GM19035 (cell line): ENCODE measurements around the gene ELN.
"Not testable (repeated sequence)": the region's sequence is repeated elsewhere in the genome, so short reads cannot be mapped to it uniquely, and the experiment has no call there.

Experiments used
- ATAC-seq: cut with Tn5 transposase; IDR thresholded peaks from one replicate; pipeline ENCODE4 v1.9.1; 2021; ENCODE audit not compliant: unreplicated experiment

ELN gene

DNA sequence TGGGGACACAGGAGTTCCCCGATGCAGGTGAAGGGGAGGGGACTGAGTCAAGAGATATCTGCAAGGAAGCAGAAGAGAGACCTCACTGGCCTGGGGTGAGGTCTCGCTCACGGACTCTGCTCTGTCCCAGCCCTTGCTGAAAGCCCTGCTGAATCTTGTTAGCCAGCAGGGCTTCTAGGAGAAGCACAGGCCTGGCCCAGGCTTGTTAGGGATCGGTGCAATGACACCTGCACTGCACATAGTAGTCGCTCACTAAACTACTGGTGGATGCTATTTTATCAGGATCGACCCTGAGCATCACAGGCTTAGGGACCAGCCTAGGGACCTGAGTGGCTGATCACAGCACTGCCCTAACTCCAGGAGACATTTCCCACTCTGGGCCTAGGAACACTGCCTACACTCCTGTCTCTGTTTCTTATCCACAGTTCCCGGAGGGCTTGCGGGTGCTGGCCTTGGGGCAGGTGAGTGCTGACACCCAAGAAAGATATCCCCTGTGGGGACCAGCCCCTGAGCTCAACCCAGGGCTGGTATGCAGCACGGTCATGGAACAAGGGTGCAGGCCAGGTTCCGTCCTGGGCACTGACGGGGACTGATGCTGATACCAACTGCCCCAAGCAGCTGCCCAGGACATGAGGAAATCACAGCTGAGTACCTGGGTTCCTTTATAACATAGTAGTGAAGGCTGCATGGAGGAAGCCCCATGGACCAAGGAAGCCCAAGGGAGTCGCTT lies 13.0 kb downstream of the ELN start:
- no peak for ATAC-seq

DNA sequence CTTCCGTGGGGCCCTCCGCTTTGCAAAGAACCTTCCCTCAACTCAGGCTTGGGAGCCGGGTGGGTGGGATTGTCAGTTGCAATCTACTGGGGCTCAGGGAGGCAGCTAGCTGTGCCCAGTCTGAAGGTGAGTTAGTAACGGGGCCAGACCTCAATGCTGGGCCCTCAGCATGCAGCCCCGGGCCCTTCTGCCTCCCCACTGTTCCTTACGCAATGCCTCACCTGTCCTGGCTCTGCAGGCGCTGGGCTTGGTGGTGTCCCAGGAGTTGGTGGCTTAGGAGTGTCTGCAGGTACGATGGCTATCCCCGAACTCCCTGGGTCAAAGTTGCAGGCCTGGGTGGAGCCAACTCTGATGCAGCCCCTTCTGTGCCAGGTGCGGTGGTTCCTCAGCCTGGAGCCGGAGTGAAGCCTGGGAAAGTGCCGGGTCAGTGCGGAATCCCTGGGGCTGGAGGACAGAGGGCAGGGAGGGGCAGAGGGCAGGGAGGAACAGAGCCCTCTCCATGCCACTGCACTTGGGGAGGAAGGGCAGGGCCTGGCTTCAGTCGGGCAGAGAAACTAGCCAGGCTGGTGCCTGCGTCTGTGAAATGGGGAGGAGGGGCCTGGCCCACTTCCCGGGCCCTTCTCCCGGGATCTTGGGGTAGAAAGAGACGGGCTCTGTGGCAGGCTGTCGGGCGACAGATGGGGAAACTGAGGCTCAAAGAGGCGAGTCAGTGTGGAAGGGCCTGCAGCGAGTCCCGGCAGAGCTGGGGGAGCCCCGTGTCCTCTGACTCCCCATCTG lies 15.0 kb downstream of the ELN start:
- no peak for ATAC-seq

DNA sequence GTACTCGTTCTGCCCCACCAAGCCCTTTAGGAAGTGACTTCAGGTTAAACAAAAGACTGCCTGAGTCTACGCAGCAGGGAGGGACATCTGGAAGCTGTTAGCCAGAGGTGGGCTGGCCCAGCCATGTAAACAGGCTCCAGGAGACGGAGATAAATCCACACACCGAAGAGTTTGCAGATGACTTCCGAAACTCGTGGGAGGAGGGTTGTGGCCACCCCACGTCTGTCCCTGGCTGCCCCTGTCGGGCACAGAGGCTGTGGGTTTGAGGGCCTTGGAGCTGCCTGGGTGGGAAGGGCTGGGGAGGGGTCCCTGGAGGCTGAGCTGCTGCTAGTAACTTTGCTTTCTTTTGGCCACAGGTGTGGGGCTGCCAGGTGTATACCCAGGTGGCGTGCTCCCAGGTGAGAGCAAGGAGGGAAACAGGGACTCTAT lies 15.6 kb downstream of the ELN start:
- no peak for ATAC-seq

DNA sequence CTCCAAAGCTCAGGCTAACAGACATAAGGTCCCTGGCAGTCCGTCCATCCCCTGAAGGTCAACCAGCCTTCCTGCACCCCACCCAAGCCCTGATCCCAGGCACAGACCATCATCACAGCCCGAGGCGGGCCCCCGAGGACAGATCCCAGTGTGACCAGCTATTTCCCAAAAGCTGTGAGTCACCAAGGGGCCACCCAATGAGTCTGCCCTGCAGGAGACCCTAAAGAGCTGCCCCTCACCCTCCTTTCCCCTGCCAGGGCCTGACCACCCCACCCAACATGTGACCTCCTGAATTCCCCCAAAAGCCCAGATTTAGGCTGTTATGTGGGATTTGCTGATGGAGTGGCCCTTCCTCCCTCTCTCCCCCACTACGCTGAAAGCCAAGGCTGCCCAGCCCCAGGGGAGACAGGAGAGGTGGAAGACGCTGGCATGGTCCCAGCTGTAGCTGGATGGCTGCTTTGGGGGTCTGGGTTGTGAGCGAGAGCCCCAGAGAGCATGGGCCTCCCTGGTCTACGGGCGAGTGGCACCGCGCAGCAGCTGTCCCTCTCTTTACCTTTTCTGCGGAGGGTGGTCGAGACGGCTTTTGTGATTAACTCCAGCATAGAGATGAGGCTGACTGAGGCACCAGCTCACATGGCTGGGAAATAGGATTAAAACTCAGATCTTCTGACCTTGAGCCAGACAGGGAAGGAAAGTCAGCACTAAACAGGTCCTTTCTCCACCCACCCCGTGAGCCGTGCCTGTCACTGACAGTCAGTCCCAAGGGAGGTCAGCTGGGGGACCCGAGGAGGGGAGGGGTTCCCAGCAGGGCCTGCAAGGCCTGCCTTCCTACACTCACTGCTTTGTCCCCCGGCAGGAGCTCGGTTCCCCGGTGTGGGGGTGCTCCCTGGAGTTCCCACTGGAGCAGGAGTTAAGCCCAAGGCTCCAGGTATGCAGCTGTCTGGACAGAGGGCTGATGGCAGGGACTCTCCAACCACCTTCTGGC lies 16.7 kb downstream of the ELN start:
- no peak for ATAC-seq

DNA sequence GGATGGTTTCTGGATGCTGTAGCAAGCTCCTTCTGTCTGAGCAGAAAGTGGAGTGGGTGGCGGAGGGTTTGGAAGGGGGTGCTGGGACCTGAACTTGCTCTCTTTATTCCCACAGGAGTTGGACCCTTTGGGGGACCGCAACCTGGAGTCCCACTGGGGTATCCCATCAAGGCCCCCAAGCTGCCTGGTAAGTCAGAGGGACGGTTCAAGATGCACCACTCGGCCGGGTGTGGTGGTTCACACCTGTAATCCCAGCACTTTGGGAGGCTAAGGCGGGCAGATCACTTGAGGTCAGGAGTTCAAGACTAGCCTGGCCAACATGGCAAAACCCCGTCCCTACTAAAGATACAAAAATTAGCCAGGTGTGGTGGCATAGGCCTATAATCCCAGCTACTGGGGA lies 18.6 kb downstream of the ELN start:
- ATAC-seq: not testable (repeated sequence)

DNA sequence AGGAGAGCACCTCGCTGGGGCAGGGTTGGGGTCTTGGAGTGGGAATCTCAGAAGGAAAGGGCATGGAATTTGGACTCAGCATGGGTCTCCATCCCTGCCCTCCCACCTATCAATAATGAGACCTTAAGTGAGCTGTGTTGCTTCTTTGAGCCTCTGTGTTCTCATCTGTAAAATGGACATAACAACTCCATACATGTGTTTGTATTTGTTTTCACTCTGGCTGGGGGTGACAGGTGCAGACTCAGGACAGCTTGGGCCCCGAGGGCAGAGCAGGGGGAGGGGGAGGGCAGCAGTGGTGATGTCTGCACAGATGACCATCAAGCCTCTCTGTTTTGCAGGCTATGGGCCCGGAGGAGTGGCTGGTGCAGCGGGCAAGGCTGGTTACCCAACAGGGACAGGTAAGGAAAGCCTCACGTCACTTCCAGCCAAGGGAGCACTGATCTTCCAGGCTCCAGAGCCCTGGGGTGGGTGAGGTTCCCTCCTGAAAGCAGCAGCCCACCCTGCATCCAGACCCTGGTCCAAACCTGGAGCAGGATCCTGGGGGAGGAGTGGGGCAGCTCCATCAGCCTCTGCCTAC lies 19.9 kb downstream of the ELN start:
- no peak for ATAC-seq

DNA sequence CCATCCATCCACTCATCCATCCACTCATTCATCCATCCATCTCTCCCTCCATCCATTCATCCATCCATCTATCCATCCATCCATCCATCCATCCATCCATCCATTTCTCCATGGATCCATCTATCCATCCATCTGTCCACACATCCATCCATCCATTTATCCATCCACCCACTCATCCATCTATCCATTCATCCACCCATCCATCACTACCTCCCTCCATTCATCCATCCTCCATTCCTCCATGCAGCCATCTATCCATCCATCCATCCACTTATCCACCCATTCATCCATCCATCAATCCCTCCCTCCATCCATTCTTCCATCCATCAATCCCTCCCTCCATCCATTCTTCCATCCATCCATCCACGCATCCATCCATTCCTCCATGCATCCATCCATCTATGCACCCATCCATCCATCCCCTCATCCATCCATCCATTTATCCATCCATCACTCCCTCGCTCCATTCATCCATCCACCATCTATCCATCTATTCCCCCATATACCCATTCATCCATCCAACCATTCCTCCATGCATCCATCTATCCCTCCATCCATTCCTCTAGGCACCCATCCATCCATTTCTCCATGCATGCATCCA lies 21.1 kb downstream of the ELN start:
- ATAC-seq: no peak

DNA sequence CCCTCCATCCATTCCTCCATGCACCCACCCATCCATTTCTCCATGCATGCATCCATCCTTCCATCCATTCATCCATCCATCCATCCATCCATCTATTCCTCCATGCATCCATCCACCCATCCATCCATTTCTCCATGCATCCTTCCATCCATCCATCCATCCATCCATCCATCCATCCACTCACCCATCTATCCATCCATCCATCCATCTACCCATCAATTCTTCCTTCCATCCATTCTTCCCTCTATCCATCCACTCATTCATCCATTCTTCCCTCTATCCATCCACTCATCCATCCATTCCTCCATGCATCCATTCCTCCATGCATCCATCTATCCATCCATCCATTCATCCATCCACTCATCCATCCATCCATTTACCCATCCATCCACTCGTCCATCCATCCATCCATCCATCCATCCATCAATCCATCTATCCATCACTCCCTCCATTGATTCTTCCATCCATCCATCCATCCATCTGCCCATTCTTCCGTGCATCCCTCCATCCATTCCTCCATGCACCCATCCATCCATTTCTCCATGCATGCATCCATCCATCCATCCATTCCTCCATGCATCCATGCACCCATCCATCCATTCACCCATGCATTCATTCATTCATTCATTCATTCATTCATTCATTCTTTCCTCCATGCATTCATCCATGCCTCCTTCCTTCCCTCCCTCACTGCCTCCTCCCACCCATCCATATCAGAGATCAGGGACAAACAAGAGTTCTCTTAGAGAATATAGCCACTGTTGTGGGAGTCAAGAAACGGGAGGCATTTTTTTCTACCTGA lies 22.2 kb downstream of the ELN start:
- no peak for ATAC-seq

DNA sequence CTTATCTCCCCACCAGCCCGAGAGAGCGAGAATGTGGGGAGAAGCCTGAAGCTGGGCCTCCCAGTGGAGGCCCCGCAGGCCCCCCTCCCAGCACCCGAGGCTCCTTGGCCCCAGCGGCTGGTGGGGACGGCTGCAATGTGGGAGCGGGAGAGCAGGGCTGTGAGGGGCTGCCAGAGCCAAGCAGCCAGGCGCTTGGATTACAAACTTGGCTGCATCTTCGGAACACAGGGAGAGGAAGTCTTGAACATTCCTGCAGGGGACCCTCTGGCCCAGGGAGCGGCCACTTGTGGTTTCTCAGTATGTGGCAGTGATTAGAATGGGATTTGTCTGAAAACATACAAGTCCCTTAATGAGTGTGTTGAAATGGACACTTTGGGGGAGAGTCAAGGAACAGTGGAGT lies 23.2 kb downstream of the ELN start:
- ATAC-seq: no peak

DNA sequence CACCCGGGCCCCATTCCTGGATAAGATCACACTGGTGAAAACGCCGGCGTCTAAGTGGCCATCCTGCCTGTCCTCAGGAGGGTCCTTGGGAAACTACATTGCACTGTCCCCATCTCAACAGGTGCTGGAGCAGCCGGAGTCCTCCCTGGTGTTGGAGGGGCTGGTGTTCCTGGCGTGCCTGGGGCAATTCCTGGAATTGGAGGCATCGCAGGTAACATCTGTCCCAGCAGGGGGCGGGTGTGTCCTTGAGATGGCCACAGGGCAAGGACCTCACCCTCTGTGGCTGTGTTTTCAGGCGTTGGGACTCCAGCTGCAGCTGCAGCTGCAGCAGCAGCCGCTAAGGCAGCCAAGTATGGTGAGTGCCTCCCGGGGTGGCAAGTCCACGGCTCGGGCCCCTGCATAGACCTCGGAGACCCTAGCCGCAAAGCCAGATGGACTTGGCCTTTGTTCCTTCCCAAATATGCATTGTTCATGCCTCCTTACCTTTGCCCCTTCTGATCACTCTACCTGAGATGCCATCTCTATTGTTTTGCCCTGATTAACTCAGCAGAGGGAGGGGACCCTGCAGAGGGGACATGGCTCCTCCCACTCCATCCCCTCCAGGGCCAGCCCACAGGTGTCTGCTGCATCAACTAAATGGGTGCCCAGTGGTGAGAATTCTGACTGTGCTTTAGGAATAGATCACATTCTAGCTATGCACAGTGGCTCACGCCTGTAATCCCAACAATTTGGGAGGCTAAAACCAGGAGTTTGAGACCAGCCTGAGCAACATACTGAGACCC lies 23.8 kb downstream of the ELN start:
- ATAC-seq: no peak

DNA sequence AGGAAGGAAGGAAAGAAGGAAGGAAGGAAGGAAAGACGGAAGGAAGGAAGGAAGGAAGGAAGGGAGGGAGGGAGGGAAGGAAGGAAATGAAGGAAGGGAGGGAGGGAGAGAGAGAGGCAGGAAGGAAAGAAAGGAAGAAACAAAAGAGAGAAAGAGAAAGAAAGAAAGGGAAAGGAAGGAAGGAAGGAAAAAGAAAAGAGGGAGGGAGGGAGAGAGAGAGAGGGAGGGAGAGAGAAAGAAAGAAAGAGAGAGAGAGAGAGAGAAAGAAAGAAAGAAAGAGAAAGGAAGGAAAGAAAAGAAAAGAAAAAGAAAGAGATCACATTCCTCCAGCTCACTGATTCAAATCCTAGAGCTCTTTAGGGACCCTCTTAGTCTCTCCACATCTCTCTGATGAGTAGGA lies 24.7 kb downstream of the ELN start:
- no peak for ATAC-seq

DNA sequence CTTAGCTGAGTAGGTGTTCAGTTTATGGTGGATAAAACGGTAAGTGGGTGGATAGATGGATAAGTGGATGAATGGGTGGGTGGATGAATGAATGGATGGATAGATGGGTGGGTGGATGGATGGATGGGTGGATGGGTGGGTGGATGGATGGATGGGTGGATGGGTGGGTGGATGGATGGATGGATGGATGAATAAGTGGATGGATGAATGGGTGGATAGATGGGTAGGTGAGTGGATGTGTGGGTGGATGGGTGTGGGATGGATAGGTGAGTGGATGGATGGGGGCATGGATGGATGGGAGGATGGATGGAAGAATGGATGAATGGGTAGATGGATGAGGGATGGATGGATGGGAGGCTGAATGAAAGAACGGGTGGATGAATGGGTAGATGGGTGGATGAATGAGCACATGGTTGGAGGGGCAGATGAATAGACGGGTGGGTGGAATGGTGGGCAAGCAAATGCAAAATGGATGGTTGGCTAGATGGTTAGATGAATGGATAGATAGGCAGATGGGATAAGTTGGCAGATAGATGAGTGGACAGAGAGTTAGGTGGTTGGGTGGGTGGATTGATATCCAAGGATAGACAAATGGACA lies 25.7 kb downstream of the ELN start:
- no peak for ATAC-seq

DNA sequence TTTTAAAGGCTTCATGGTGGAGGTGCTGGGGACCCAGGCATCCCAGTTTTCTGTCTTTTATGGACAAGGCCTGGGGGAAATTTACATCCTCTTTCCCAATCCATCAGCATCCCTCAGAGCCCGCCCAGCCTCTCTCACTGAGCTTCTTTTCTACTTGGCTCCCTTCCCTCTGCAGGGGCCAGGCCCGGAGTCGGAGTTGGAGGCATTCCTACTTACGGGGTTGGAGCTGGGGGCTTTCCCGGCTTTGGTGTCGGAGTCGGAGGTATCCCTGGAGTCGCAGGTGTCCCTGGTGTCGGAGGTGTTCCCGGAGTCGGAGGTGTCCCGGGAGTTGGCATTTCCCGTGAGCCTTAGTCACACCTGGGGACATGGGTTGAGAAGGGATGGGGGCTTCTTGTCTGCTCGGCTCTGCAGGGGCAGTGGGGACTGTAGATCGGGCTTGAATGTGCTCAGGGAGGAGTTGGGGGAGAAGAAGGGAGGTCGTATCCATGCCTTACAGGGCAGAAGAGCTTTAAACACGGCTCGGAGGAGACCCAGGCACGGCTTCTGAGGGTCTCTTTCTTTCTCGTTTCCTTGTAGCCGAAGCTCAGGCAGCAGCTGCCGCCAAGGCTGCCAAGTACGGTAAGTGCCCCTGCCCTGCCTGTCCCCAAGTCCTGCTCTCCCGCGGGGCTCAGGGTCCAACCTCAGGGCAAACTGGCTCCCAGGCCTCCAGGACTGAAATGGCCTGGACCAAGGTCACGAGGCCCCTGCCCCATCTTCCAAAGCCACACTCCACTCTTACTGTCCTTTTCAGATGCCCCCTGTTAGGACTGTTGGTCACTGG lies 28.3 kb downstream of the ELN start:
- ATAC-seq: no peak

DNA sequence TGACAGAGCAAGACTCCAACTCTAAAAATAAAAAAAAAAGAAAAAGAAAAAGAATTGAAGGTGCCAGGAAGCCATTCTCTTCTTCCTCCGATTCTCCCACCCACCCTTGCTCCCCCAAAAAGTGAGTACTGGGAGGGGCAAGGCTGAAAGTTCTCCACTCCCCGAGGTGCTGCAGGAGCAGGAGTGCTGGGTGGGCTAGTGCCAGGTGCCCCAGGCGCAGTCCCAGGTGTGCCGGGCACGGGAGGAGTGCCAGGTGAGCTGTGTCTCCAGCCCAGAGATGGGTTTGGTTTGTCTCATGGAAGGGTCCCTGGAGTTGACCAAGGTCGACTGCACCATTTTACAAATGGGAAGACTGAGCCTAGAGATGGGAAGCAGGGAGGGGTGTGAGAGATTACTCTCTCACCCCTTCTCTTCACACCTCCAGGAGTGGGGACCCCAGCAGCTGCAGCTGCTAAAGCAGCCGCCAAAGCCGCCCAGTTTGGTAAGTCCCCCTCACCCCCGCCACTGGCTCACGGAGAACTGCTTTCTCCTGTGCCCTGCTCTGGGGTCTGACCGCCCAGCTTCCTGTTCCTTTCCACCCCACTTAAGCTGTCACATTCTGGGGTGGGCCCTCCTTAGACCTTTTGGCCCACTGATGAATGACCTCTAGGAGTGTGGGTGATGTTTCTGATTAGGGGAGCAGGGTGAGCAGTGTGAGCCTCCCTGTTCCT lies 29.4 kb downstream of the ELN start:
- ATAC-seq: no peak

DNA sequence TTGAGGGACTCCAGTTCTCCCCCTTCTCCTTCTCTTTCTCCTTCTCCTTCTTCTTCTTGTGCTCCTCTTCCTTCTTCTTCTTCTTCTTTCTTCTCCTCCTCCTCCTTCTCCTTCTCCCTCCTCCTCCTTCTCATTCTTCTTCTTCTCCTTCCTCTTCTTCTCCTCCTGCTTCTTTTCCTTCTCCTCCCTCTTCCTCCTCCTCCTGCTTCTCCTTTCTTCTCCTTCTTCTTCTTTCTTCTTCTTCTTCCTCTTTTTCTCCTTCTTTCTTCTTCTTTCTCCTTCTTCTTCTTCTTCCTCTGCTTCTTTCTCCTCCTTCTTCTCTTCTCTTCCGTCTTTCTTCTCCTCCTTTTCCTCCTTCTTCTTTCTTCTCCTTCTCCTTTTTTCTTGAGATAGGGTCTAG lies 30.0 kb downstream of the ELN start:
- no peak for ATAC-seq

DNA sequence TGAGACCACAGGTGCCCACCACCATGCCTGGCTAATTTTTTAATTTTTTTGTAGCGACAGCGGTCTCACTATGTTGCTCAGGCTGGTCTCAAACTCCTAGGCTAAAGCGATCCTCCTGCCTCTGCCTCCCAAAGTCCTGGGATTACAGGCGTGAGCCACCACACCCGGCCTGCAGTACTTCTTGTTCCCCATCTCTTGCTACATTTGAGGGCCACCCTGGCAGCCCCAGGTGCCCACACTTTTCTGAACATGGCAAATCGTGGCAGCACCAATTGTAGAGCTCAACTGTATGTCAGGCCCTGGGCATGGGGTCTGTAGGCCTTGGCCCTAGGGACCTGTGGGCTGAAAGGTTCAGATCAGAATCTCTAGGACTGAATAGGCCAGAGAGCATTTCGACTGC lies 30.5 kb downstream of the ELN start:
- no peak for ATAC-seq

DNA sequence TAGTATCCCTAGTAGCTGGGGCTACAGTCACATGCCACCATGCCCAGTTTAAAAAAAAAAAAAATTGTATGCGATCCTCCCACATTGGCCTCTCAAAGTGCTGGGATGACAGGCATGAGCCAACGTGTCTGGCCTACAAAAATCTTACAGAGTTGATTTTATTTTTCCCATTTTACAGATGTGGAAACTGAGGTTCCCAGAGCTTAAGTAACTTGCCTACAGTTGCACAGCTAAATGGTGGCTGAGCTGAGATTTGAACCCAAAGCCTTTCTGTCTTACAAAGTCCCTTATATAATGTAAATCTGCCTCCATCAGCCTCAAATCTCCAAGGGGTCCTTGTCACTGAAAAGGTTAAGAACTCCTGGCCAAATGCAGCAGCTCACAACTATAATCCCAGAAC lies 31.1 kb downstream of the ELN start:
- no peak for ATAC-seq
